HepG2 (cell line): ENCODE measurements around the gene DGAT2L6. TPM values are rescaled to one million over a fixed set of nuclear protein-coding genes. Genes with fewer than 3 reads are reported as not detected.

ENCODE experiments used
- ATRX ChIP-seq: sonication (generic); formaldehyde crosslinking; IDR thresholded peaks from 2 replicates; pipeline ENCODE4 v1.4.0; 2020; ENCODE audit warnings: missing genetic modification reagents, borderline replicate concordance
- CHD4 ChIP-seq: fragments of 200-600 bp; sonication (generic); IDR thresholded peaks from 2 replicates; pipeline ENCODE4 v1.7.0; 2017; ENCODE audit warnings: mild to moderate bottlenecking, low read length, borderline replicate concordance
- CREB1 ChIP-seq, 2 experiments: fragments of 450-650 bp in 1 of 2; IDR thresholded peaks; 2 replicates each; pipeline ENCODE4 v1.6.1; 2016 to 2017; ENCODE audit warnings: control low read depth in 1 of 2, mild to moderate bottlenecking in 1 of 2, missing compliant biosample characterization in 1 of 2, missing genetic modification characterization in 1 of 2
- FOXA1 ChIP-seq, 2 experiments: fragments of 450-650 bp in 1 of 2; sonication (generic) in 1 of 2; formaldehyde crosslinking in 1 of 2; IDR thresholded peaks; 2 replicates each; pipeline versions ENCODE4 v1.4.0 to v1.6.1; 2016 to 2020; ENCODE audit warnings: missing genetic modification reagents in 1 of 2
- FOXK1 ChIP-seq: sonication (generic); formaldehyde crosslinking; IDR thresholded peaks from 2 replicates; pipeline ENCODE4 v1.4.0; 2020; ENCODE audit warnings: low read depth, missing genetic modification reagents, borderline replicate concordance
- HNRNPK ChIP-seq: fragments of 200-400 bp; formaldehyde crosslinking; IDR thresholded peaks from 2 replicates; pipeline ENCODE4 v1.6.1; 2018; ENCODE audit warnings: low read length, low read depth, moderate library complexity, mild to moderate bottlenecking; ENCODE audit not compliant: poor library complexity, severe bottlenecking
- HOXA7 ChIP-seq: sonication (generic); formaldehyde crosslinking; IDR thresholded peaks from 2 replicates; pipeline ENCODE4 v1.8.1; 2022; ENCODE audit warnings: mild to moderate bottlenecking, missing genetic modification reagents, moderate library complexity
- KLF15 ChIP-seq: sonication (generic); formaldehyde crosslinking; IDR thresholded peaks from 2 replicates; pipeline ENCODE4 v1.8.1; 2023; ENCODE audit warnings: borderline replicate concordance, mild to moderate bottlenecking, inconsistent platforms, missing genetic modification reagents, mixed read lengths
- NFIB ChIP-seq: sonication (generic); formaldehyde crosslinking; IDR thresholded peaks from 2 replicates; pipeline ENCODE4 v1.9.0; 2021; ENCODE audit warnings: missing genetic modification reagents, mild to moderate bottlenecking, borderline replicate concordance
- REL ChIP-seq: sonication (generic); formaldehyde crosslinking; conservative IDR thresholded peaks from 2 replicates; pipeline ENCODE4 v1.8.0; 2022; ENCODE audit warnings: mild to moderate bottlenecking, missing genetic modification reagents, moderate library complexity
- RELA ChIP-seq: sonication (generic); formaldehyde crosslinking; IDR thresholded peaks from 2 replicates; pipeline ENCODE4 v1.4.0; 2020; ENCODE audit warnings: missing genetic modification reagents
- RFXANK ChIP-seq: IDR thresholded peaks from 2 replicates; pipeline ENCODE4 v1.6.1; 2016
- SCMH1 ChIP-seq: sonication (generic); formaldehyde crosslinking; IDR thresholded peaks from 2 replicates; pipeline ENCODE4 v1.9.0; 2021; ENCODE audit warnings: missing genetic modification reagents, mild to moderate bottlenecking, borderline replicate concordance
- ZFP41 ChIP-seq: sonication (generic); formaldehyde crosslinking; IDR thresholded peaks from 2 replicates; pipeline ENCODE4 v1.4.0; 2020; ENCODE audit warnings: mild to moderate bottlenecking, missing genetic modification reagents, borderline replicate concordance
- ZMYM2 ChIP-seq: sonication (generic); formaldehyde crosslinking; IDR thresholded peaks from 2 replicates; pipeline ENCODE4 v1.8.0; 2022; ENCODE audit warnings: mild to moderate bottlenecking, missing genetic modification reagents
- ZNF263 ChIP-seq: sonication (generic); formaldehyde crosslinking; IDR thresholded peaks from 2 replicates; pipeline ENCODE4 v1.4.0; 2020; ENCODE audit warnings: missing genetic modification reagents
- ZNF451 ChIP-seq: sonication (generic); formaldehyde crosslinking; IDR thresholded peaks from 2 replicates; pipeline ENCODE4 v1.5.0; 2020; ENCODE audit warnings: mild to moderate bottlenecking, missing genetic modification reagents
- ZNF558 ChIP-seq: sonication (generic); formaldehyde crosslinking; IDR thresholded peaks from 2 replicates; pipeline ENCODE4 v1.9.0; 2022; ENCODE audit warnings: mild to moderate bottlenecking, missing genetic modification reagents, borderline replicate concordance
- ZNF629 ChIP-seq: sonication (generic); formaldehyde crosslinking; conservative IDR thresholded peaks from 2 replicates; pipeline ENCODE4 v1.5.0; 2020; ENCODE audit warnings: missing genetic modification reagents
- ZNF7 ChIP-seq: IDR thresholded peaks from 2 replicates; pipeline ENCODE4 v1.6.1; 2016; ENCODE audit warnings: missing biosample characterization, missing genetic modification reagents
- ZSCAN31 ChIP-seq: sonication (generic); formaldehyde crosslinking; IDR thresholded peaks from 2 replicates; pipeline ENCODE4 v1.5.0; 2020; ENCODE audit warnings: low read depth, mild to moderate bottlenecking, missing genetic modification reagents
- polyA plus RNA-seq, 8 experiments: library from polyadenylated mRNA; depleted of rRNA in 3 of 8; stranded (reverse) in 7 of 8; unstranded in 1 of 8; fragments of >200 nt; fragmentation: Illumina TruSeq in 4 of 8; extraction: Trizol in 4 of 8; gene quantifications; 2 replicates each; pipeline versions ENCODE4 v1.2.1 to v1.2.3, GENCODE V29; 2011 to 2016; ENCODE audit warnings: low read depth in 4 of 8, missing spikeins in 1 of 8, mixed read lengths in 1 of 8; ENCODE audit not compliant: insufficient read depth in 1 of 8
- total RNA-seq, 5 experiments: library from RNA; depleted of rRNA; stranded (reverse); fragments of >200 nt; fragmentation: Illumina TruSeq; extraction: Trizol; gene quantifications; 2 replicates each; pipeline ENCODE4 v1.2.3, GENCODE V29; 2016; ENCODE audit warnings: low read depth in 1 of 5
- TF ChIP-seq, protein P1 (sequence below): sonication (generic); formaldehyde crosslinking; conservative IDR thresholded peaks from 2 replicates; pipeline ENCODE4 v1.5.0; 2020; ENCODE audit warnings: missing genetic modification reagents
- TF ChIP-seq, protein P2 (sequence below): sonication (generic); formaldehyde crosslinking; IDR thresholded peaks from 2 replicates; pipeline ENCODE4 v1.5.1; 2020; ENCODE audit warnings: missing genetic modification reagents, mild to moderate bottlenecking, borderline replicate concordance
- TF ChIP-seq, protein P3 (sequence below): sonication (generic); formaldehyde crosslinking; IDR thresholded peaks from 2 replicates; pipeline ENCODE4 v1.9.0; 2021; ENCODE audit warnings: missing genetic modification reagents, mild to moderate bottlenecking, borderline replicate concordance

The DGAT2L6 gene
- total and polyA plus RNA-seq, 2 of the 13 experiments (the other 11 are each of a cell fraction or from before 2014, with no cell fraction given): not detected

DNA sequence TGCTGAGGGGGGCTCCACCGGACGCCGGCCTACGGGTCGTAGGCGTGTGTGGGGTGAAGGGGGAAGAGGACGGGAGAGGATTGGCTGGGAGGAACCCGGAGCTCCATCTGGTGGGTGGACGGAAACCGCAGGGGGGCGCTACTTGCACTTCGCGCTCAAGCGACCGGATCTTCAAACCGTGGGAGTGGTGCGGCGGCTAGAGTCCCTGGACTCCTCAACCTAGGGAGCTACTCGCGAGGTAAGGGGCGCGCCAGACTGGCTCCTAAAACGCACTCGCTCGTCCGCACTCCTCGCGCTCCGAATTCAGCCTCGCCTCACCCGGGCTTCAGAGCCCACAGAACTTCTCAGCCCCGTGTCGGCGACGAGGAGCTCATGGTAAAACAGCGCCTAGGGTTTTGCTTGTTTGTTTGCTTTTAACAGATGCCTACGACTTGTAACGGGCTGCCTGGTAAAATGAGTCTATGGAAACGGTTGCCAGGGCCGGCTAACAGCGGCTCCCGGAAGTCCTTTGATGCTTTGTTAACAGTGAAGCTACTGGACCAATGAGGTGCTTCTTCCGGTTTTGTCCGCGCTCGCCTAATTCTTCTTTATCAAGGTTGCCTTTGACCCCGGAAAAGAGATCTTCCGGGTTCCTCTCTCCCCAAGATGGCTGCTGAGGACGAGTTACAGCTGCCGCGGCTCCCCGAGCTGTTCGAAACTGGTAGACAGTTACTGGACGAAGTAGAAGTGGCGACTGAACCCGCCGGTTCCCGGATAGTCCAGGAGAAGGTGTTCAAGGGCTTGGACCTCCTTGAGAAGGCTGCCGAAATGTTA, 43.8 kb upstream of the DGAT2L6 start, which contains the start of gene IGBP1 (continued):
- TF ChIP-seq, protein P1, sequence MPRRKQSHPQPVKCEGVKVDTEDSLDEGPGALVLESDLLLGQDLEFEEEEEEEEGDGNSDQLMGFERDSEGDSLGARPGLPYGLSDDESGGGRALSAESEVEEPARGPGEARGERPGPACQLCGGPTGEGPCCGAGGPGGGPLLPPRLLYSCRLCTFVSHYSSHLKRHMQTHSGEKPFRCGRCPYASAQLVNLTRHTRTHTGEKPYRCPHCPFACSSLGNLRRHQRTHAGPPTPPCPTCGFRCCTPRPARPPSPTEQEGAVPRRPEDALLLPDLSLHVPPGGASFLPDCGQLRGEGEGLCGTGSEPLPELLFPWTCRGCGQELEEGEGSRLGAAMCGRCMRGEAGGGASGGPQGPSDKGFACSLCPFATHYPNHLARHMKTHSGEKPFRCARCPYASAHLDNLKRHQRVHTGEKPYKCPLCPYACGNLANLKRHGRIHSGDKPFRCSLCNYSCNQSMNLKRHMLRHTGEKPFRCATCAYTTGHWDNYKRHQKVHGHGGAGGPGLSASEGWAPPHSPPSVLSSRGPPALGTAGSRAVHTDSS (CRISPR knock-in tag): no peak
- TF ChIP-seq ZNF263 (CRISPR knock-in tag): no peak
- no peak for TF ChIP-seq ZNF629 (CRISPR knock-in tag)
- TF ChIP-seq ZNF451 (CRISPR knock-in tag): no peak
- TF ChIP-seq FOXK1 (CRISPR knock-in tag): no peak
- TF ChIP-seq, protein P2, sequence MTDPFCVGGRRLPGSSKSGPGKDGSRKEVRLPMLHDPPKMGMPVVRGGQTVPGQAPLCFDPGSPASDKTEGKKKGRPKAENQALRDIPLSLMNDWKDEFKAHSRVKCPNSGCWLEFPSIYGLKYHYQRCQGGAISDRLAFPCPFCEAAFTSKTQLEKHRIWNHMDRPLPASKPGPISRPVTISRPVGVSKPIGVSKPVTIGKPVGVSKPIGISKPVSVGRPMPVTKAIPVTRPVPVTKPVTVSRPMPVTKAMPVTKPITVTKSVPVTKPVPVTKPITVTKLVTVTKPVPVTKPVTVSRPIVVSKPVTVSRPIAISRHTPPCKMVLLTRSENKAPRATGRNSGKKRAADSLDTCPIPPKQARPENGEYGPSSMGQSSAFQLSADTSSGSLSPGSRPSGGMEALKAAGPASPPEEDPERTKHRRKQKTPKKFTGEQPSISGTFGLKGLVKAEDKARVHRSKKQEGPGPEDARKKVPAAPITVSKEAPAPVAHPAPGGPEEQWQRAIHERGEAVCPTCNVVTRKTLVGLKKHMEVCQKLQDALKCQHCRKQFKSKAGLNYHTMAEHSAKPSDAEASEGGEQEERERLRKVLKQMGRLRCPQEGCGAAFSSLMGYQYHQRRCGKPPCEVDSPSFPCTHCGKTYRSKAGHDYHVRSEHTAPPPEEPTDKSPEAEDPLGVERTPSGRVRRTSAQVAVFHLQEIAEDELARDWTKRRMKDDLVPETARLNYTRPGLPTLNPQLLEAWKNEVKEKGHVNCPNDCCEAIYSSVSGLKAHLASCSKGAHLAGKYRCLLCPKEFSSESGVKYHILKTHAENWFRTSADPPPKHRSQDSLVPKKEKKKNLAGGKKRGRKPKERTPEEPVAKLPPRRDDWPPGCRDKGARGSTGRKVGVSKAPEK (CRISPR knock-in tag): no peak
- TF ChIP-seq CHD4: peak; percentile 62; the same call in 1 of the 2 replicates
- no peak for TF ChIP-seq ZNF7 (CRISPR knock-in tag)
- no peak for TF ChIP-seq ZNF558 (CRISPR knock-in tag)
- no peak for TF ChIP-seq ATRX
- TF ChIP-seq ZSCAN31 (CRISPR knock-in tag): peak; percentile 60; the same call in 1 of the 2 replicates
- TF ChIP-seq HNRNPK: no peak
- no peak for TF ChIP-seq ZFP41 (CRISPR knock-in tag)
- no peak for TF ChIP-seq REL (CRISPR knock-in tag)
- TF ChIP-seq ZMYM2 (CRISPR knock-in tag): no peak
- TF ChIP-seq KLF15 (CRISPR knock-in tag): no peak
- no peak for TF ChIP-seq FOXA1 (IDR thresholded peaks at IDR 0.05)
- no peak for TF ChIP-seq FOXA1 (CRISPR knock-in tag; IDR thresholded peaks at IDR 0.05)
- TF ChIP-seq SCMH1 (CRISPR knock-in tag): no peak
- TF ChIP-seq RFXANK: no peak
- no peak for TF ChIP-seq NFIB
- no peak for TF ChIP-seq HOXA7 (CRISPR knock-in tag)
- no peak for TF ChIP-seq RELA
- TF ChIP-seq CREB1 (IDR thresholded peaks at IDR 0.05): no peak
- peak; percentile 40; the same call in 1 of the 2 replicates for TF ChIP-seq CREB1 (CRISPR knock-in tag; IDR thresholded peaks at IDR 0.05)
- TF ChIP-seq, protein P3, sequence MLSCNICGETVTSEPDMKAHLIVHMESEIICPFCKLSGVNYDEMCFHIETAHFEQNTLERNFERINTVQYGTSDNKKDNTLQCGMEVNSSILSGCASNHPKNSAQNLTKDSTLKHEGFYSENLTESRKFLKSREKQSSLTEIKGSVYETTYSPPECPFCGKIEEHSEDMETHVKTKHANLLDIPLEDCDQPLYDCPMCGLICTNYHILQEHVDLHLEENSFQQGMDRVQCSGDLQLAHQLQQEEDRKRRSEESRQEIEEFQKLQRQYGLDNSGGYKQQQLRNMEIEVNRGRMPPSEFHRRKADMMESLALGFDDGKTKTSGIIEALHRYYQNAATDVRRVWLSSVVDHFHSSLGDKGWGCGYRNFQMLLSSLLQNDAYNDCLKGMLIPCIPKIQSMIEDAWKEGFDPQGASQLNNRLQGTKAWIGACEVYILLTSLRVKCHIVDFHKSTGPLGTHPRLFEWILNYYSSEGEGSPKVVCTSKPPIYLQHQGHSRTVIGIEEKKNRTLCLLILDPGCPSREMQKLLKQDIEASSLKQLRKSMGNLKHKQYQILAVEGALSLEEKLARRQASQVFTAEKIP (CRISPR knock-in tag): no peak
